ENCODE data around the gene CDH23. TPM values are rescaled to one million over a fixed set of nuclear protein-coding genes. Genes with fewer than 3 reads are reported as not detected.

The CDH23 gene
- total and polyA plus RNA-seq, 9 of the 15 experiments (the other 6 are each of a cell fraction or from before 2014, with no cell fraction given), result 0.18 to 1.2 (median 0.47) TPM

DNA sequence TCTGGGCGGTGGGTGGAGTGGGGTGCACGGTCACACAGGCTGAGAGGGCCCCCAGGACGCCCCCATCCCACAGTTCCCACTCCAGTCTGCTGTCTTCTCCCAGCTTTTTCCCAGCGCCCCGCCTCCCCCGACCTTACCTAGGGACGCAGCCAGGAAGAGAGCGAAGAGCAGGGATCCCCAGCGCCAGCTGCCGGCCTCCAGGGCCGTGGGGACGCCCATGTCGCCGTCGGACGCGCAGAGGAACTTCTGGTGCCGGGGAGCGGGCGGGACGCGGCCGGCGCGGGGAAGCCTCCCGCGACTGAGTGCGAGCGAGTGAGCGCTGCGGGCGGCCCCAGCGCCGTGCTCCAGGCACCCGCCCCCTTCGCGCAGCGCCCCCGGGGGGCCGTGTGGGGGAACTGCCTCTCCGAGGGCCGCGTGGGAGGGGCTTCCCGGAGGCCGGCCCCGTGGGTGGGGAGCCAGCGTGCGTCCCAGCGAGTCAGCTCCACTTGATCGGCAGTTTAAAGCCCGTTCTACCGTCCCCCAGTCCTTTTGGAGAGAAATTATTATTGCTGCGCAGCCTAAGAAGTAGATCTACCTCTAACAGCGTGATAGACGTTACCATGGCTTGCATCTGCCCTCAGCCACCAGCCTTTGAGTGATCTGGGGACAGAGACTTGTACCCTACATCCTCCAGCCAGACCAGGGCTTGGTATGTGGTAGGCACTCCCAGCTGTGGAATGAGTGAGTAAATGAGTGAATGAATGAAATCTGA, 376.7 kb downstream of the CDH23 start, which contains the start of gene VSIR (continued):
- 0 out of 2 replicates have a peak, but pooled peaks have one; percentile 37 for TF ChIP-seq NR2C2 (CRISPR knock-in tag; IDR thresholded peaks at IDR 0.05)
- no peak; the same call in 1 of the 2 replicates for TF ChIP-seq NR2C2 (tag; IDR thresholded peaks at IDR 0.05)
- peak; percentile 19; the same call in 1 of the 2 replicates for TF ChIP-seq CREB1 (IDR thresholded peaks at IDR 0.05)
- TF ChIP-seq CREB1 (CRISPR knock-in tag; IDR thresholded peaks at IDR 0.05), result peak; percentile 73
- TF ChIP-seq KLF13 (tag; IDR thresholded peaks at IDR 0.05; ENCODE audit: borderline replicate concordance, low read depth), result peak; percentile 98
- TF ChIP-seq ILF3 (IDR thresholded peaks at IDR 0.05; ENCODE audit: borderline replicate concordance), result peak; percentile 89; the same call in 1 of the 2 replicates
- peak; percentile 32; the same call in 1 of the 2 replicates for TF ChIP-seq ZNF384 (IDR thresholded peaks at IDR 0.05; ENCODE audit: low read depth, low read length)
- TF ChIP-seq ZMIZ1 (IDR thresholded peaks at IDR 0.05; ENCODE audit: low read depth in 2 of 2, low read length in 2 of 2), result peak in 1 of 2 experiments; percentile 62; a peak in 2 of 4 replicates
- TF ChIP-seq CCNT2 (IDR thresholded peaks at IDR 0.05; ENCODE audit: borderline replicate concordance, extremely low read depth, insufficient read length, low read depth, low read length), result peak; percentile 85
- peak; percentile 90 for TF ChIP-seq ARID4B (CRISPR knock-in tag; IDR thresholded peaks at IDR 0.05)
- no peak for TF ChIP-seq ZNF354B (CRISPR knock-in tag; IDR thresholded peaks at IDR 0.05)
- peak; percentile 46 for TF ChIP-seq U2AF1 (optimal IDR thresholded peaks at IDR 0.05; ENCODE audit: low read depth, low read length)
- TF ChIP-seq JUN (IDR thresholded peaks at IDR 0.05; ENCODE audit: borderline replicate concordance, low read depth, low read length), result peak; percentile 31; the same call in 1 of the 2 replicates
- TF ChIP-seq JUN (CRISPR knock-in tag; IDR thresholded peaks at IDR 0.05; ENCODE audit: borderline replicate concordance), result peak; percentile 67; the same call in 1 of the 2 replicates
- TF ChIP-seq CHAMP1 (IDR thresholded peaks at IDR 0.05), result no peak
